ENCODE measurements around the gene ADAMTS17. TPM values are rescaled to one million over a fixed set of nuclear protein-coding genes. Genes with fewer than 3 reads are reported as not detected.

The ADAMTS17 gene
- total RNA-seq, 1 donor from 2014 or later: 0.06 TPM

GRCh38 chr15:99978426-99978825 is 363.3 kb downstream of the ADAMTS17 start:
- no peak overlapping the region for H3K4me3 ChIP-seq (ENCODE audit: low read depth, low read length)
- no peak for DNase-seq (ENCODE audit: low read depth)
- TF ChIP-seq CTCF (conservative IDR thresholded peaks at IDR 0.05; ENCODE audit: low read depth, low read length): no peak

- no peak for TF ChIP-seq CTCF (conservative IDR thresholded peaks at IDR 0.05; ENCODE audit: low read depth, low read length)
- no peak for DNase-seq (ENCODE audit: low read depth)
- H3K4me3 ChIP-seq (ENCODE audit: low read depth, low read length): no peak overlapping the region
Measured at GRCh38 chr15:99977929-99978328, 363.8 kb downstream of the ADAMTS17 start.

- no peak overlapping the region for H3K4me3 ChIP-seq (ENCODE audit: low read depth, low read length)
- TF ChIP-seq CTCF (conservative IDR thresholded peaks at IDR 0.05; ENCODE audit: low read depth, low read length): no peak
- no peak for DNase-seq (ENCODE audit: low read depth)
Measured at GRCh38 chr15:99976811-99977271, 364.9 kb downstream of the ADAMTS17 start.

- no peak for DNase-seq (ENCODE audit: low read depth)
- TF ChIP-seq CTCF (conservative IDR thresholded peaks at IDR 0.05; ENCODE audit: low read depth, low read length): no peak
- no peak overlapping the region for H3K4me3 ChIP-seq (ENCODE audit: low read depth, low read length)
Measured at GRCh38 chr15:99976000-99976399, 365.8 kb downstream of the ADAMTS17 start.

- no peak for DNase-seq (ENCODE audit: low read depth)
- TF ChIP-seq CTCF (conservative IDR thresholded peaks at IDR 0.05; ENCODE audit: low read depth, low read length): no peak
- no peak overlapping the region for H3K4me3 ChIP-seq (ENCODE audit: low read depth, low read length)
Measured at GRCh38 chr15:99974246-99974645, 367.5 kb downstream of the ADAMTS17 start.

GRCh38 chr15:99973351-99973750 is 368.4 kb downstream of the ADAMTS17 start:
- no peak overlapping the region for H3K4me3 ChIP-seq (ENCODE audit: low read depth, low read length)
- DNase-seq (ENCODE audit: low read depth): no peak
- no peak for TF ChIP-seq CTCF (conservative IDR thresholded peaks at IDR 0.05; ENCODE audit: low read depth, low read length)

GRCh38 chr15:99970891-99971430 is 370.8 kb downstream of the ADAMTS17 start:
- TF ChIP-seq CTCF (conservative IDR thresholded peaks at IDR 0.05; ENCODE audit: low read depth, low read length): no peak
- no peak overlapping the region for H3K4me3 ChIP-seq (ENCODE audit: low read depth, low read length)
- DNase-seq (ENCODE audit: low read depth): no peak
